RKO (cell line): ENCODE measurements around the gene CNGA3.
"Not testable (repeated sequence)": the region's sequence is repeated elsewhere in the genome, so short reads cannot be mapped to it uniquely, and the experiment has no call there.

Experiments used
- DNase-seq: peaks from one replicate; pipeline ENCODE4 v3.0.0-alpha.2; 2016; ENCODE audit warnings: low spot score

Gene CNGA3

GRCh38 chr2:98346311-98347236, at the start of gene CNGA3:
Gene CNGA3, plus strand, starts transcription at chr2:98346456. Its CDS starts 23,520 bp downstream, at chr2:98369976.
- no peak for DNase-seq

DNA sequence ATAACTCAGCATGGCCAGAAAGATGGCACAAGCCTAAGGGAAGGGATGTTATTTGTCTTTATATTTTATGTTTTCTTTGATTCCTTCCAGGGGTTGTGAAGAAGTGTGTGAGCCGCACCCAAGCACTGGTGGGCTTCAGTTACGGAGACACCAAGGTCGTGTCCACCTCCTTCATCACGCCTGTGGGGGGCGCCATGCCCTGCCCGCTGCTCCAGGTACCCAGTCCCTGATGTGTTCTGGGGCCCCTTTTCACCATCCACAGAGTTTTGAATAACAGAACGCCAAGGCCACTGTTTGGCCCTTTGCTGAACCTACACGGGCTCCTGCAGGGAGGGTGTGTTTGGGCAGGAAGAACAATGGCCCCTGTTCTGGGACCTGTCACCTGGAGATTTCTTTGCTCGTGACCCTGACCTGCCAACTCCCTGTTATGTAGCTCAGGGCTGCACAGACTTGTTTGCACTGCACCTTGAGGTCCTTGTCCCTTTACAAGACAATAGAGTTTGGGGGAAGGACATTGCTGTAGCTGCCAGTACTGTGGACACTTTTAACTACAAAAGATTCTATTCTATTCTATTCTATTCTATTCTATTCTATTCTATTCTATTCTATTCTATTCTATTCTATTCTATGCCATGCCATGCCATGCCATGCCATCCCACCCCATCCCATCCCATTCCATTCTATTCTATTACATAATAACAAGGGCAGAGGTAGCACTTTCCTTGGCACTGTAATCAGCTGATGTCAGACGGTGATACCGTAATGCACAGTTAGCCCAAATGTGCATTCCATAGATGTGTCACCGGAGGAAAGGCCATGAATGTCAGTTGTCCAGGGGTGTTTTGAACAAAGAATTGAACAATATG, 48.2 kb upstream of the CNGA3 start:
- DNase-seq, result no peak

DNA sequence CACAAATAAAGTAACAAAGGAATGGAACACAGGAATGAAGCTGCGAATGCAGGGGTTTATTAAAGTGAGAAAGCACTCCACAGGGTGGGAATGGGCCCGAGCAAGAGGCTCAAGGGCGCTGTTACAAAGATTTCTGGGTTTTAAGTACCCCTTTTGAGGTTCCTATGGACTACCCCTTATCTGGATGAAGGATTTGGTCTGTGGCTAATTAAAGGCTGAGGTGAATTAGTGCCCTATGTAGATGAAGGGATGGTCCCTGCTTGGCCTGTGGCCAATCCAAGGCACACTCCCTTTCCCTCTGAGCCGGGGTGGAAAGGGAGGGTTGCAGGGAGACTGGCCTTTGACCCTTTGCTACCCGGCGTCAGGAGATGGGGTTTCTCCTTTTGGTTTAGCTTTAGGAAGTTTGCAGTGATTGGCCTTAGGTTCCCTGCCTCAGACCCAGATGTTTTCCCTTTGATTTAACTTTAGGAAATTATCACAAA, 47.5 kb upstream of the CNGA3 start:
- no peak for DNase-seq

DNA sequence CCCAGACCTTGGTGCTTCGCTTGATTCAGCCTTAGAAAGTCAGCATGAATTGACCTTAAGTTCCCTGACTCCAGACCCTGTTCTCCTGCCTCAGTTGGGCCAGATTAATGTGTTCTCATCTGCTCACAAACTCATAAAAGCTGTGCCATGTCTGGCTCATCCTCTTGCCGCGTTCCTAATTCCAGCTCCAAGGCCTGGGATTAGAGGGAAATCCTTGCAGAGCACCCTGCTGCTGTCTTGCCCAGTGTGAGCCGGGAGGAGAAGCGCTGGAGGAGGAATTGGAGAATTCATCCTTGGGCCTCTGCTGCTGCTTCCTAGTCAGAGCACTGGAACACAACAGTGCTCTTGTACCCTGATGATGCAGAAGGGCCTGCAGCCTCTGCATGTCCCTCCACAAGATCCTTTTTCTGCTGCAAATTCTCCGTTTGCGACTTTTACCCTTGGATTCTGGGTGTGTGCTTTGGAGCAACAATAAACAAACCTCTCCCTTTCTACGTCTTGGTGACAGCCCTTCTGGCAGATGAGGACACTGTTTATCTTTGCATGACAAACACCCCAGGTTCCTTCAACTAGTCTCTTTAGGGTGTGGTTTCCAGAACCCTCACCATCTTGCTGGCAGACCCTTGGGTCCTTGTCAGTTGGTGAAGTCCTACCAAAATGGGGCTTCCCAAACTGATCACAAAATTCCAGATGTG, 46.9 kb upstream of the CNGA3 start:
- no peak for DNase-seq

GRCh38 chr2:98300141-98300874, 45.9 kb upstream of the CNGA3 start:
- no peak for DNase-seq

DNA sequence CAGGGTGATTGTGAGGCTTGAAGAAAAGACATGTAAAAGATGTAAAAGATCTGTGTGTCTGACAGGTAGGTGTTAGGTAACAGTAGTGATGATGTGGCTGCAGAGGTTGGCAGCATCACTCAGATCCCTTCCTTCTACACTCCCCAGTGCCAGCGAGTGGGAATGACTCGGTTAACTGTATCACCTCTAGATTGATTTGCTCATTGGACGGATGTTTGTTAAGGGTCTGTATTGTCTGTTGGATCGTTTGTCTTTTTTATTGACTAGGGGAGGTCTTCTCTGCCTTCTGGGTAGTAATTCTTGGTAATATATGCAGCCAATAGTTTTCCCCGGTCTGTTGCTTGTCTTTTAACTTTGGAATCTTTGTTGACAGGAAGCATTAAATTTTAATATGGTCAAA, 44.8 kb upstream of the CNGA3 start:
- no peak for DNase-seq

- not testable (repeated sequence) for DNase-seq
Observed at GRCh38 chr2:98307131-98307696, 39.0 kb upstream of the CNGA3 start.

- DNase-seq, result no peak
Observed at GRCh38 chr2:98308068-98308467, 38.2 kb upstream of the CNGA3 start.

DNA sequence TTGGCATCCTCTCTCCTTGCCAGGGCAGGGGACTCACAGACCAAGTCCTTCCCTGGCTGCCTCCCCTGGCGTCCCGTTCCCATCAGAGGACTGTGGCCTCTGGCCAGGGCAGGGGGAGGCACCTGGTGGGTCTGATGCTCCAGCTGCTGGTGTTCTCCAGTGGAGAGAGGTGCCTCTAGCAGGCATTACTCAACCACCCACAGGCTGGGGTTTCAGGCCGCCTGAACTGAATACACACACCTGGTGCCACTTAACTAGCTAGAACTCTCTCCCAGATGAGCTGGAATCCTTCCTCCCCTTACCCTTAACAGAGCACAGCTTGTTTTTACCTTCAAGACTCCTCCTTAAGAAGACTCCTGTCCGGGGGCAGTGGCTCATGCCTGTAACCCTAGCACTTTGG, 37.7 kb upstream of the CNGA3 start:
- DNase-seq, result no peak

GRCh38 chr2:98309580-98309979, 36.7 kb upstream of the CNGA3 start:
- DNase-seq, result no peak

DNA sequence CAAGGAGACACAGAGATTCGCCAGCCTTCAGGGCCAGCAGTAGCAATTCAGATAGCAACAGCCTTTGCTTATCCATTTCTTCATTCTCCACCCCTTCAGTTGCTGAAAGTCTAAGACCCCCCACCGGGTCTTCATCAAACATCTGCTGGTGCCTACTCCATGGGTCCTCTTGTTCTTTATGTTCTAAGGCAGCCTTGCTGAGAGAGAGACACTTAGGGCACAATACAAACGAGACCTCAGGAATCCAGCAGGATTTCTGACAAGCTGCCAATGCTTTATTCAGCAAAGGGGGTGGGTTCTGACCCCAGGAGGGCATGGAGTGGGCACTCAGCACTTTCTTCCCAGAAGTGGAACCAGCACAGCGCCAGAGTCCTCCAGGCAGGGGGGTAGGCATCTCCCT, 36.2 kb upstream of the CNGA3 start:
- no peak for DNase-seq

DNA sequence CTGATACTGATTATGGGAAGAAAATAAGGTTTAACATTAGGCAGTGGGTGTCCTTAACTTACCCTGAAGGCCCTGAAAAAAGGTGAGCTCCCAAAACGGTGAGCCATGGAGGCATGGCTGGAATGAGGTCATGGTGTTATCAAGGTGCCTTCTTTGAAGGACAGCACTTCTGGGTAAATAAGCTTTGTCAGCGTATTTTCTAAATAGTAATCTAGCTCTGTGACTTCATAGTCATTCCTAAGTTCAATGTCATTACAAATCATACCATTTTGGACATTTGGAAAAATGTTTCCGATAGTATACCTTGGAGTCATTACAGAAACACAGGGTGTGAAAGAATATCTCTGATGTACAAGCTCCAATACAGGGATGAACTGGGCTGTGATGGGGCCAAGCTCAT, 35.2 kb upstream of the CNGA3 start:
- no peak for DNase-seq

- DNase-seq, result no peak
Observed at GRCh38 chr2:98311771-98312545, 34.3 kb upstream of the CNGA3 start.

DNA sequence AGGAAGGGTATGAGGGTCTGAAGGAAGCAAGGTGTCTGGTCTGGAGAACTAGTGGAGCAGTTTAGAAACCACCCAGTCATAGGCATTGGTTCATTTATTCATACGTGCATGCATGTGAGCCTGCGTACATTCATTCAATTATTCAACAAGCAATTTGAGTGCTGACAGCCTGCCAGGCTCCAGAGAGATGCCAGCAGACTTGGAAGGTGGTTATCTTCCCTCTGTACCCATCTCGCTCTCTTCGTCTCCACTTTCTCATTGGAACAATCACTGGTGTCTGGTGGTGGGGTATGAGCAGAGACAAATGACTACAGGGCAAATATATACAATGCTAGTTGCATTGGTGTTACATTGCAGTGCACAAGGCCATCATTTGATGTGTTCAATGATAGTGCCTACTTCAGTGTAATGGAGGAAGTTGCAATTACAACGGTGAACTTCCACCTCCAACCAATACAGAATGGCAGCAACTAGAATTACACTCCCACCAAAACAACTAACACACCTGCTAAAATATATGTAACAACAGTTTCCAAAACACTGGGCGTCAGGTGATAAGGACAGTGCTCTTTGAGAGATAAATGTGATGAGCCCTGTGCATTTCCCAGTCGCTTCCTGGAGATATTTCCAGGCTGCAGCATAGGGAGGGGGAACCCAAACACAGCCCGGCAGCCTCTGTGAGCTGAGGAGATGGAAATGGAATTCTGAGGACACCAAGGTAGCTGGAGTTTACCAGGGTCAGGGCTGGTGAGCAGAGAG, 32.6 kb upstream of the CNGA3 start:
- DNase-seq, result no peak

DNA sequence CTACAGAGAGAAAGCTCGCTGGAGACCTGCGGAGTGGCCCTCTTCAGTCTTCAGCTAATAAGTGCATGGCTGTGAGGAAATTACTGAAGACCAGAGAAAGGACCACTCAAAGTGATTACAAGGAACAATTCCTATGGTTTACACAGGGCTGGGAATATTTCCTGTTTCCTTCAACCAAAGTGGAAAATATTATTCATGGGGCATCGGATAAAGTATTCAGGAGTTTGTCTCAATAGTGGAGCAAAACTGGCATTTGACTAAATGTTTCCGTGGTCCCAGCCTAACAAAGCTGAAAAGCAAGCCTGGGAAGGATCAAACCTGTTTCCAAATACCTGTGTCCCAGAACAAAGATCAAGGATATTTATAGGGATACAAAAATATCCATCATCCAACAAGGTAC, 32.0 kb upstream of the CNGA3 start:
- no peak for DNase-seq

DNA sequence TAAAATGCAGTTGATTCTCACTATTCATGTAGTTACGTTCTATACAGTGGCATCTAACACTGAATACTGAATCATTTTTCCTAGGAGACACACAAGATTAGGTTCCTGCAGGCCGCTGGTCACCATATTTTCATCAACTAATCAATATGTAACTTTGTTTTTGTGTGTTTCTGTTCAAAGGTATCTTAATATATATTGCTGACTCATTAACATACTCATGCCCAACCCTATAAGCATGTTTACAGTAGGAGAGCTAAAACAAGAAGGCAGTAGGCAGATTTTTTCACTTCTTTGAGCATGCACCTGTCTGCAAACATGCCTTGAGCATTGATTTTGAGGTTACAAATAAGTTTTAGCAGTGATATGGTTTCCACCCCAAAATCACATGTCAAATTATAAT, 30.3 kb upstream of the CNGA3 start:
- DNase-seq, result no peak

DNA sequence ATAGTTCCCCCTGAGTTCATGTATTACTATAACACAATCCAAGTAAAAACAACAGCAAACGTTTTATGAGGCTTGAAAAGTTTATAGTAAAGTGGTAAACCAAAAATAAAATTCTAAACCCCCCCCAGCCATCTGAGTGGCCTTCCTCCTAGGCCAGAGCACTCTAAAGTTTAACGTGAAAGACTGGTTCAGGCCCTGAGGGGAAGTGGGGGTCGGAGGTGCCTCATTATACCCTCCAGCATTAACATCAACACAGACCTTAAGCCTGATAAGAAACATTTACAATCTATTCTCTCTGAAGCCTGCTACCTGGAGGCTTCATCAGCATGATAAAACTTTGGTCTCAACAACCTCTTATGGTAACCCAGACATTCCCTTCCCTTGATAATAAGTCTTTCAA, 29.0 kb upstream of the CNGA3 start:
- no peak for DNase-seq

DNA sequence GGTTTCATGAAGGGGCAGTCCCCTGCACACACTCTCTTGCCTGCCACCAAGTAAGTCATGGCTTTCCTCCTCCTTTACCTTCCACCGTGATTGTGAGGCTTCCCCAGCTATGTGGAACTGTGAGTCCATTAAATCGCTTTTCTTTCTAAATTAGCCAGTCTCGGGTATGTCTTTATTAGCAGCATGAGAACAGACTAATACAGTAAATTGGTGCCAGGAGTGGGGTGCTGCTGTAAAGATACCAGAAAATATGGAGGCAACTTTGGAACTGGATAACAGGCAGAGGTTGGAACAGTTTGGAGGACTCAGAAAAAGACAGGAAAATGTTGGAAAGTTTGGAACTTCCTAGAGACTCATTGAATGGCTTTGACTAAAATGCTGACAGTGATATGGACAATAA, 26.1 kb upstream of the CNGA3 start:
- not testable (repeated sequence) for DNase-seq

DNA sequence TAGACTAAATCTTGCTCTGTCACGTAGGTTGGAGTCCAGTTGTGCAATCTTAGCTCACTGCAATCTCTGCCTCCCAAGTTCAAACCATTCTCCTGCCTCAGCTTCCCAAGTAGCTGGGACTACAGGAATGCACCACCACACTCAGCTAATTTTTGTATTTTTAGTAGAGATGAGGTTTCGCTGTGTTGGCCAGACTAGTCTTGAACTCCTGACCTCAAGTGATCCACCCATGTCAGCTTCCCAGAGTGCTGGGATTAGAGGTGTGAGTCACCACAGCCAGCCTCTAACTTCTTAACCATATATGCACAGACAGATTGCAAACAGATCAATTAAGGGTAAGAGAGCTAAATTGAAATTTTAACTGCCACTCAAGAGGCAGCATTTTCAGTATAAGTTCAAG, 22.1 kb upstream of the CNGA3 start:
- no peak for DNase-seq

DNA sequence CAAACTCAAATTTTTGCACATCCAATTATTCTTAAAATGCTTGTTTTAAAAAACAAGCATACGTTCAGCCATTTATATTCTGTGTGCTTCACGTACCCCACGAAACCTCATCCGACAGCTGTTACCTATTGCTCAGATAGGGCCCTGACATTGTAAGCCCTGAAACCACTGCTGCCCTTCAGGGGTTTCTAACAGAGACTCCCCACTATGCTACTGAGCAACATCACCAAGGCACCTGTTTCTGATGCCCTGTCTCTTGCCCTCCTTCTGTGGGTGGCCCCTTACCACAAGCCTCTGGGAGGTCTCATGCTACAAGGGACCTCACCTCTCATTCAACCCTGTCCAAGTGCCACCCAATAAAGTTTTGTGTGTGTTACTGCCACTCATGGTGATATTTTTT, 18.5 kb upstream of the CNGA3 start:
- DNase-seq, result no peak
